K562 treated with DMSO at 1 percent for 12 hours (cell line): ENCODE results near the gene ELAVL3. TPM values are rescaled to one million over a fixed set of nuclear protein-coding genes. Genes with fewer than 3 reads are reported as not detected.

ENCODE experiments used
- total RNA-seq: library from RNA; unstranded; fragments of 300-600 nt; gene quantifications from 2 replicates; pipeline ENCODE4 v1.2.3, GENCODE V29; 2022; ENCODE audit not compliant: insufficient read depth

ELAVL3 gene
- total RNA-seq, result not detected in 2 replicates

DNA sequence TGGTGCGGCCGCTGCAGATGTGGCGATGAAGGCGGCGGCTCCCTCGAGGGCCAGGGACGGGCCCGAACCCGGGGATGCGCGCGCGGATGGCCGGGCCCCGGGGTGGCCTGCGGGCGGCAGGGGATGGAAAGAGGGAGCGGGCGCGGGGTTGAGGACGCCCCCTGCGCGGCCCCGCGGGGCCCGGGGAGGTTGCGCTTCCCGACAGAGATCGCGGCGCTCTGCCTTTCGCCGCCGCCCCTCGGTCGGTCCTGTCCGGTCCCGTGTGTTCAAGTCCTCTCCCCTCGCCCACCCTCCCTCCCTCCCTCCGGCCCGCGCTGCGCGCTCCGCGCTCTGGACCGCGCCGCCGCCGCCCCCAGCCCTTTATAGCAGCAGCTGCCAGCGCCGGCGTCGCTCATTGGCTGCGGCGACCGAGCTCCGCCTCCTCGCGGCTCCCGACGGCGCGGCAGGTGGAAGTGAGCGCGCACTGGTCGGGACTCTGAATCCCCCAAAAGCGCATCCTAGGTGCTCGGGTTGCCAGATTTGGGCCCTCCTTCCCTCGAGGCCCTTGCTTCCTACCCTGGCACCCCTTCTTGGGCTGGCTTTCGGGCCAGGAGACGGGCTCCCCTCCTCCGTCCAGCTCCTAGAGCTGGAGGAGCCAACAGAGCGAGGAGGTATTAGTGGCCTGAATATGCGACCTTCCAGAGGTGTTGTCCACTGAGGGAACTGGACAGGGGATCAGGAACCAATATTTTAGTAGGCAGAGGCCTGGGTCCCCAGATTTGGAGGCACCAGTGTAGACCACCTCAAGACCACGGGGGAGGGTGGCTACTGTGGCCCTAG, at the start of gene ELAVL3:
Gene ELAVL3, minus strand, starts transcription at position 332 of the 819 bp plus-strand sequence. CDS start 438 bp downstream, outside the sequence.

DNA sequence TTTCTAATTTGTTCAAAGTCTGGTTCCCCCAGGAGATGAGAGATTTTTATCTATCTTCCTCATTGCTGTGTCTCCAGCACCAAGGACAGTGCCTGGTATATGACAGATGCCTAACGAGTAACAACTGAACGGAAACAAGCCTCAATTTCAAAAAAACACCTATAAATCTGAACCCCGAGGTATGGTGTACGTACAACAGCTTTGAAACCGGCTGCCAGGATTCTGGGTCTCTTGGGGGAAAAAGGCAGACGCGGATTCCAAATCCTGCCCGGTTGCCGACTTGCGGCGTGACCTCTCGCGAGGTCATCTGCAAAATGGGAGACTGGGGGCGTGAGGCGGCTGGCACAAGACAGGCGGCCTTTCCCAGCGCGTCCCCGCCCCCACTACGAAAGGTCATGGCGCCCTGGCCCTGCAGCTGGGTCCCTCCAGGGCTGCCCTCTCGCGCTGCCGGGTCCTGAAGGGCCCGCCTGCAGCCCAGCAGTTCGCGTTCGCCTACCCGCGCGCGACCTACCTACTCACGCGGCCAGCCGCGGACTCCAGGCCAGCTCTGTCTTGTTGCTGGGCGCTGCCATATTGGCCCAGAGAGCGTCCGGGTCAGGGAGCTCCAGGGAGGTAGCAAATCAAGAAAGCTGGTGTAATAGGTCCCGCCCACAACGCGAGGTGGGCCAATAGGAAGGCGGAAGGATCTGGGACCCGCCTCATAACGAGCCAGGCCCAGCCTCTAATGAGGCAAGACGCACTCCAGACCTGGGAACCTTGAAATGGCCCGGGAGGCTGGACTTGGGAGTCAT, 47.9 kb upstream of the ELAVL3 start, which contains the start of gene ECSIT:
Gene ECSIT, minus strand, starts transcription at position 584 of the 791 bp plus-strand sequence. CDS start 9,964 bp downstream, outside the sequence.

DNA sequence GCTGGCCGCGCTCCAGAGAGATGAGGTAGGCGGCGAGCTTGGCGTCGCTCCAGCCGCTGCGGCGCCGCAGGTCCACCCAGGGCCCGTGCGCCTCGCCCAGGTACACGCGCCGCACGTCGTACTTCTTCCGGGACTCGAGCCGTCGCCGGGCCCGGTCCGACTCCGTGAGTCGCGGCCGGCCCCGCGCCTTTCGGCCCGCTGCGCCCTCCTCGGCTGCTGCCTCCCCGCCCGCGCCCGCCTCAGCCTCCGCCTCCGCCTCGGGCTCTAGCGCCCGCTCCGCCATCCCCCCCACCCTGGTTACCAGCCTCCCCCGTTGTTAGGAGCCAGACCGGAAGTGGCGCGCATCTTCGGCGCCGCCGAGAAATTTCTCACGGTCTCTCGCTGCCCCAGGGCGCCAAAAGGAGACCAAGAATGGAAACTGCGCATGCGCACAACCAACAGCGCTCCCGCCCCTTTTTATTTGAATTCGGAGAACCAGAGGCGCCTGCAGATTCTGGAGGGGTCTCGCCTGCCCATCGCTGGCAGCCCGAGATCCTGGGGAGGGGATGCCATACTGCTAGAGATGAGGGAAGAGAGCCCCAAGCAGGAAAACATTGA, 24.8 kb upstream of the ELAVL3 start, which contains the start of gene ZNF653:
Gene ZNF653, minus strand, starts transcription at position 336 of the 597 bp plus-strand sequence. Its CDS starts 53 bp downstream, at position 283.

DNA sequence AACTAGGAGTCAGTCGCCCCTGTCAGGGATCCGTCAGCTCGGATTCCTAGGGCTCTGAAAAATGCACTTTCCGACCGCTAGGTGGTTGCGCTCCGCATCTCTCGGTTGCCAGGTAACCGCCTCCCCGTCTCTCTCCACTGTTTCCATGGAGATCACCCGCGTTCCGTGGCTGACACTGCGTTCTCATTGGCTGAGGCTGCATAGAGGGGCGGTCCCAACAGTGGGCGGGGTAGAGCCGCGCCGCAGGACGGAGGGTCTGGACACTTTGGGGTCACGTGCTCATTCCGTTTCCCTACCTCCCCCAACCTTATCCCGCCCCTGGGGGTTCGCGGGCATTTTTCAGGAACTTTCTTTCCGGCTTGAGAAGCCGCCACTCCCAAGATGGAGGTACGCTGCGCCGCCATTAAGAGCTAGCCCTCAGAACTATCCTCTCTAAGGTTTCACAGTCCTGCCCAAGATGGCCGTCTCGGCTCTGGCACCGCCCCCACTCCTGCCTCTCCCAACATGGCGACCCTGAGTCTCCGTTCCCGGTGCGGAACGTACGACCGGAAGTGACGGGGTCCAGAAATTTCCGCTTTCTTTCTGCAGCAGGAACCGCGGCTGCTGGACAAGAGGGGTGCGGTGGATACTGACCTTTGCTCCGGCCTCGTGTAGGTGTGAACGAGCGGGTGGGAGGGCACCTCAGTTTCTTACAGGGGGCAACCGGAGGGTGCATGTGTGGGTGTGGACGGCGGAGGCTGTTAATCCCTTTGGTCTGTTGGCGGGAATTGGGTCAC, 45.6 kb downstream of the ELAVL3 start, which contains the start of the genes ODAD3 and PRKCSH:
Gene ODAD3, minus strand, starts transcription at position 65 of the 776 bp plus-strand sequence. CDS start 105 bp downstream, outside the sequence.
Gene PRKCSH, plus strand, starts transcription at position 579 of the 776 bp plus-strand sequence. CDS start 483 bp downstream, outside the sequence.

DNA sequence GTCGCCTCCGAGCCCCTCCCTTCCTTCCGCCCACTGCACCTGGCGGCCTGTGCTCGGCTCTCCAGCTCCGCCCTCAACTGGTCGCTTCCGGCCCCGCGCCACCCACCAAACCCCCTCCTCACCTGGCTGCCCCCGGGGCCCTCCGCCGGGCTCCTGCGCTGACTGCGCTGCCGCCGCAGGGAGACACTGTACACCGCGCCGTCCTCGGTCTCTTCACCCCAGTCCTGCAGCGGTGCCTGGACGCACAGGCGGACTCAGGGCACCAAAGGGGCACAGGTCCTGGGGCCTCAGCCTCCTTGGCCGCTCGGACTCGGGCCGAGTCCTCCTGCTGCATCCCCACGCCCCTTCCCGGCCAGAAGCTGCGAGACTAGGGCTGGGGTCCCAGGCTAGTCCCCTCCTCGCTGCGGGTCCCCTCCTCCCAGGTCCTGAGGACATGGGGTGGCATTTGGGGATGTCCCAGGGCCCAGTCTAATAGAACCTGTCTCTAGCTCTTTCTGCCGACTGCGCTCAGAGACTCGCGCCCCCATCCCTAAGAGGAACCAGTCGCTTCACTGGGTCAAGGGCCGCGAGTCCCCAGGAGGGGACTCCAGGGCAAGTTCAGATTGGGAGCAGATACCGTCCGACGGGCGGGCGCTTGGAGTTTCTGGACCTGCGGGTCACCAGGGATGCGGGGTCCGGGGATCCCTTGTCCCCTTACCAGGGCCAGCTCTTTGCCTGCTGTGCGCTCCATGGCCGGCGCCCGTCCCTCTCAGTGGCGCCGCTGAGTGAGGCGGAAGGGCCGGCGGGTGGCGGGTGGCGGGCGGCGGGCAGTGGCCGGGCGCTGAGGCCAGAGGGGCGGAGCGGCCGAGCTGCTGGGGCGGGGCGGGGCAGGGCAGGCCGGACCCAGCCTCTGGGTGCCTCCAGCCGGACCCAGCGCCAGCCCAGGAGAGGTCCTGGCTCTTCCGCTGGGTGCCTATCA, 62.0 kb downstream of the ELAVL3 start, which contains the start of gene RGL3:
Gene RGL3, minus strand, starts transcription at position 766 of the 958 bp plus-strand sequence. Its CDS starts 36 bp downstream, at position 730.

Other genes with a start within 250 kb of the ELAVL3 start
- gene ANGPTL8, start 241.4 kb downstream of the ELAVL3 start, total RNA-seq, result not detected in 2 replicates
- gene DOCK6, start 218.5 kb downstream of the ELAVL3 start, total RNA-seq, result 5.7 and 22.5 TPM in 2 replicates
- not detected in 2 replicates for gene TSPAN16, start 184.9 kb downstream of the ELAVL3 start, total RNA-seq
- 2.0 and 5.5 TPM in 2 replicates for gene RAB3D, start 141.4 kb downstream of the ELAVL3 start, total RNA-seq
- 63.8 and 74.8 TPM in 2 replicates for gene TMEM205, start 134.8 kb downstream of the ELAVL3 start, total RNA-seq
- gene CCDC159, start 134.5 kb downstream of the ELAVL3 start, total RNA-seq, result 8.4 and 20.3 TPM in 2 replicates
- gene PLPPR2, start 125.6 kb downstream of the ELAVL3 start, total RNA-seq, result 23.2 and 37.6 TPM in 2 replicates
- gene SWSAP1, start 106.4 kb downstream of the ELAVL3 start, total RNA-seq, result 4.0 and 4.5 TPM in 2 replicates
- gene EPOR, start 96.7 kb downstream of the ELAVL3 start, total RNA-seq, result 11.9 and 13.5 TPM in 2 replicates
- 1.3 and 2.0 TPM in 2 replicates for gene RGL3, start 61.7 kb downstream of the ELAVL3 start, total RNA-seq
- gene ODAD3, start 45.9 kb downstream of the ELAVL3 start, total RNA-seq, result 1.1 TPM in 1 of 2 replicates, not detected in the other
- gene PRKCSH, start 45.4 kb downstream of the ELAVL3 start, total RNA-seq, result 269 and 367 TPM in 2 replicates
- gene ZNF653, start 24.8 kb upstream of the ELAVL3 start, total RNA-seq, result 9.0 and 9.8 TPM in 2 replicates
- gene ECSIT, start 48.1 kb upstream of the ELAVL3 start, total RNA-seq, result 43.6 and 45.8 TPM in 2 replicates
- 2.0 and 5.0 TPM in 2 replicates for gene CNN1, start 57.8 kb upstream of the ELAVL3 start, total RNA-seq
- gene ELOF1, start 78.2 kb upstream of the ELAVL3 start, total RNA-seq, result 115 and 131 TPM in 2 replicates
- gene ACP5, start 96.6 kb upstream of the ELAVL3 start, total RNA-seq, result 34.2 and 38.6 TPM in 2 replicates
- gene ZNF627, start 116.4 kb upstream of the ELAVL3 start, total RNA-seq, result 5.6 and 10.2 TPM in 2 replicates